ENCODE results near the gene SH2D3C. TPM values are rescaled to one million over a fixed set of nuclear protein-coding genes. Genes with fewer than 3 reads are reported as not detected.

The SH2D3C gene
- total RNA-seq, 2 experiments from 2014 or later = 27.2 to 27.3 TPM

DNA sequence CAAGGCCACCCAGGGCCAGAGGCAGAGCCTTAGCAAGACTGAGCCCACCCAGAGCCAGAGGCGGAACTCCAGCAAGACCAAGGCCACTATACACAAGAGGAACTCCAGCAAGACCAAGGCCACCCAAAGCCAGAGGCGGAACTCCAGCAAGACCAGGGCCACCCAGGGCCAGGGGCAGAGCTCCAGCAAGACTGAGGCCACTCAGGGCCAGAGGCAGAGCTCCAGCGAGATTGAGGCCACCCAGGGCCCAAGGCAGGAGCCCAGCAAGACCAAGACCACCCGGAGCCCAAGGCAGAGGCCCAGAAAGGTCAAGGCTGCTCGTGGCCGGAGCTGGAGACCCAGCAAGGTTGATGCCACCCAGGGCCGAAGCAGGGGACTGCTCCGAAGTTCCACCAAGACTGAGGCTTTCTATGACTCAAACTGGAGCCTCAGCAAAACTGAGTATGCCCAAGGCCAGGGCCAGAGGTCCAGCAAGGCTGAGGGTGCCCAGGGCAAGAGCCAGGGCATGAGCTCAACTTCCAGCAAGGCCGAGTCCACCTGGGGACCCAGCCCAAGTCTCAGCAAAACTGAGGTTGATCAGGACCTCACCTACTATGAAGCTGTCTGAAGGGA lies 47.6 kb downstream of the SH2D3C start:
- H3K36me3 Mint-ChIP-seq (ENCODE audit: low read depth) = no peaks in the 10 kb centered on the region

DNA sequence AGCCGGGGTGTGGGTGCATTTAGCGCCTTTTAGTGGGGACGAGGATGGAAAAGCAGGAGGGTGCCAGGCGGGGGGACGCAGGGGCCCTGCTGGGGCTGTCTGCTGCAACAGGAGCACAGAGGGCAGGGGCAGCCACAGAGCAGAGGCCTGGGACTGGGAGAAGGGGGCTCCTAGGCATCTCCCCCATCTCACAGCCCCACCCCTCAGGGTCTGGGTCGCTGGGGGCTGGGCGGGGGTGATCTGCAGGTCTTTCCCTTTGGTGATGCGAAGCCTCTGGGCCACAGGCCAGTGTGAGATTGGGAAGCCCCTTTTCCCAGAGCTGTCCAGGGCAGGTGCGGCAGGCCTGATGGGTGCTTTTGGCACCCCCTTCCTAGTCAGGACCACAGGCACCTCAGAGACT lies 48.2 kb downstream of the SH2D3C start:
- no peaks in the 10 kb centered on the region for H3K27me3 Mint-ChIP-seq (ENCODE audit: low read depth)
- CTCF ChIA-PET = interaction anchor here (0.6 kb wide), 2 partner anchors 143 to 155 kb away, joined by 3 to 4 read pairs; no protein-coding TSS in a partner anchor
- peaks cover 9% of the 10 kb centered on the region for H3K4me1 Mint-ChIP-seq (ENCODE audit: low read depth)
- H3K27ac Mint-ChIP-seq = no peak overlapping the region
- H3K4me3 Mint-ChIP-seq = no peak overlapping the region
- no peaks in the 10 kb centered on the region for H3K9me3 Mint-ChIP-seq
- H3K36me3 Mint-ChIP-seq (ENCODE audit: low read depth) = no peaks in the 10 kb centered on the region
- no peak for DNase-seq
- intact Hi-C loops (cut with micrococcal nuclease) = no loop called here

More for the DNA sequence above, 47.6 kb downstream of the SH2D3C start:
- intact Hi-C loops (cut with micrococcal nuclease) = no loop called here
- Mint-ChIP-seq H3K9me3 (no peaks in the 10 kb centered on the region), H3K4me3 (no peak overlapping the region), H3K27me3 (ENCODE audit: low read depth) (no peaks in the 10 kb centered on the region), H3K27ac (no peak overlapping the region), H3K4me1 (ENCODE audit: low read depth) (peaks cover 11% of the 10 kb centered on the region)
- CTCF ChIA-PET = interaction anchor here (0.6 to 1.6 kb wide), 4 partner anchors 139 to 190 kb away, joined by 3 to 4 read pairs (median 4); no protein-coding TSS in a partner anchor
- DNase-seq = no peak

DNA sequence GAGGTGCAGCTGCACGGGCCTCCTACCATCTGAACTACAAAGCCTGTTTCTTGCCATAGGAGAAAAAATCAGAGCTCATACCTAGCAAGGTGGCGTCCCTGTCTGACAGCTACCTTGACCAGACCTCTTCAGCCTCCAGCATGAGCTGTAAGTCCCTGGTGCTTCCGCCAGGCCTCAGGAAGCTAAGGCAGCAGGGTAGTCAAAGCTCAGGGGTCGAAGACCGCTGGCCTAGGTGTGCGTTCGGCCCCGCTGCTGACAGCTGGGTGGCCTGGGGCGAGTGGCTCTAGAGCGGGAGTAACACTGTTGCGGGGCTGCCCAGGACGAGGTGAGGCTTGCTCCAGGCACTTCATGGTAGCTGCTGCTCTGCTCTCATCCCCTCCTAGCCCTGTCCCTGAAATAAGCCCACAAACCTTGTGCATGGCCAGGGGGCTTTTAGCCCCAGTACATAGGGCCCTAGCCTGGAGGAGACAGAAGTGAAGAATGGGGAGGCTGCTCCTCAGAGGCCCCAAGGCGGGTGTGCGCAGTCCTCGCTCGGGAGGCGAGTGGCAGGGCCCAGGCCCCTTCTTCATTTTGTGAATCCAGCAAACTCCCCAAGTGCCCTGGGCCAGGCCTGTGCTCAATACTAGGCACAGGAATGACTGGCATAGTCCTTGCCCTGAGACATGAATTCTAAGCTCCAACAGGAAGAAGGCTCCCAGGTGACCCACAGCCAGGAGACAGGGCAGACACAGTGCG lies 48.8 kb downstream of the SH2D3C start:
- CTCF ChIA-PET = interaction anchor here (0.9 to 1.3 kb wide), 3 partner anchors 119 to 226 kb away, joined by 3 to 4 read pairs (median 3); no protein-coding TSS in a partner anchor
- Mint-ChIP-seq H3K36me3 (ENCODE audit: low read depth) (no peaks in the 10 kb centered on the region), H3K27ac (no peak overlapping the region)

DNA sequence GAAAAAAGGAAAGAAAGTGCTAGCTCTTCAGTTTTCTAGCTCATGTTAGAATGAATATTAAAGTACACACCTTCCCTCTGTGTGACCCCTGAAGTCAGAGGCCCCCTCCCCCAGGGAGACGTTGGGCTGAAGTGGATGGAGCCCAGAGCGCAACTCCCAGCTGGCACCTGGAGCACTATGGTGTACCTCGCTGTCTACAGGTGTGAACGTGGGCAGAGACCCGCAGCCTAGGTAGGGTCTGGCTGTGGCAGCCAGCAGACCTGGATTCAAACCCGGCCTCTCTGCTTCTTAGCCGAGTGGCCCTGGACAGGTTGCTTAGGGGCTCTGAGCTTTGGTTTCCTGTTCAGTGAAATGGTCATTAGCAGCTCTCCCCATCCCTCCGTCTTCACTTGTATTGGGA lies 49.7 kb downstream of the SH2D3C start:
- no peak overlapping the region for H3K4me3 Mint-ChIP-seq
- H3K27me3 Mint-ChIP-seq (ENCODE audit: low read depth) = no peaks in the 10 kb centered on the region
- intact Hi-C loops (cut with micrococcal nuclease) = no loop called here

More for the DNA sequence above, 48.8 kb downstream of the SH2D3C start:
- H3K4me3 Mint-ChIP-seq = no peak overlapping the region
- peaks cover 8% of the 10 kb centered on the region for H3K4me1 Mint-ChIP-seq (ENCODE audit: low read depth)
- no peak for DNase-seq
- intact Hi-C loops (cut with micrococcal nuclease) = no loop called here
- H3K9me3 Mint-ChIP-seq = no peaks in the 10 kb centered on the region
- no peaks in the 10 kb centered on the region for H3K27me3 Mint-ChIP-seq (ENCODE audit: low read depth)

DNA sequence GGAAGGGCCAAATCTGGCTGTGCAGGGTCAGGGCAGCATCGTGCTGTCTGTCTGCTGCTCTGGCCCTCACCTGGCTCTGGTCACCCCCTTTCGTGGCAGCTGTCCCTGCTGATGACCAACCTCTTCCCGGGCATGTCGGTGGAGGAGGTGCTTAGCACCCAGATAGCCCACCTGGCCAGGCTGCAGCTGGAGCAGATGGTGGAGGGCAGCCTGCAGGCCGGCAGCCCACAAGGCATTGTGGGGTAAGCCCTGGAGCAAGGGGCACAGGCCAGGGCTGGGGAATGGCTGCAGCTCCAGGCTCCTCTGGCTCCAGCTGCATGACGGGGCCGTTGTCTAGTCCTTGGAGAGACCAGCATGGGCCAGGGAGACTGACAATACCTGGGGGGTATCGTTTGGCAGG lies 51.6 kb downstream of the SH2D3C start:
- Mint-ChIP-seq H3K27me3 (ENCODE audit: low read depth) (no peaks in the 10 kb centered on the region), H3K27ac (no peak overlapping the region)

More for the DNA sequence above, 49.7 kb downstream of the SH2D3C start:
- Mint-ChIP-seq H3K4me1 (ENCODE audit: low read depth) (peaks cover 3% of the 10 kb centered on the region), H3K9me3 (no peaks in the 10 kb centered on the region), H3K36me3 (ENCODE audit: low read depth) (no peaks in the 10 kb centered on the region), H3K27ac (no peak overlapping the region)
- DNase-seq = no peak
- CTCF ChIA-PET = interaction anchor here (1.2 to 1.3 kb wide), 2 partner anchors 192 to 225 kb away, joined by 3 to 4 read pairs; no protein-coding TSS in a partner anchor

DNA sequence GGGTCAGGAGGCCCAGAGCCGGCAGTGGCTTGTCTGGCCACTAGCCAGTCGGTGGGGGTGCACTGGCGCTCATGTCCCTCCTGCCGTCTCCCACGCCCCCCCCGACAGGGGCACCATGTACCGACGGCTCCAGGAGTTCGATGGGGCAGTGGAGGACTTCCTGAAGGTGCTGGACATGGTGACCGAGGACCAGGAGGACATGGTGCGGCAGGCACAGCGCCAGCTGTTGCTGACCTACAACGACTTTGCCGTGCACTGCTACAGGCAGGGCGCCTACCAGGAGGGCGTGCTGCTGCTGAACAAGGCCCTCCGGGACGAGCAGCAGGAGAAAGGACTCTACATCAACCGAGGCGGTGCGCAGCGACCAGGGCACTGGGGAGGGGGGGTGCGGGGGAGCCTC lies 54.5 kb downstream of the SH2D3C start:
- no peaks in the 10 kb centered on the region for H3K27me3 Mint-ChIP-seq (ENCODE audit: low read depth)
- no peak overlapping the region for H3K27ac Mint-ChIP-seq
- intact Hi-C loops (cut with micrococcal nuclease) = no loop called here
- DNase-seq = no peak
- peaks cover 22% of the 10 kb centered on the region for H3K4me1 Mint-ChIP-seq (ENCODE audit: low read depth)
- H3K36me3 Mint-ChIP-seq (ENCODE audit: low read depth) = no peaks in the 10 kb centered on the region
- no peaks in the 10 kb centered on the region for H3K9me3 Mint-ChIP-seq
- CTCF ChIA-PET = interaction anchor here (0.7 kb wide), 1 partner anchor 11 kb away, joined by 4 read pairs; the partner anchor contains the start of gene TOR2A
- no peak overlapping the region for H3K4me3 Mint-ChIP-seq

More for the DNA sequence above, 51.6 kb downstream of the SH2D3C start:
- Mint-ChIP-seq H3K9me3 (no peaks in the 10 kb centered on the region), H3K4me3 (no peak overlapping the region), H3K4me1 (ENCODE audit: low read depth) (peaks cover under 1% of the 10 kb centered on the region), H3K36me3 (ENCODE audit: low read depth) (no peaks in the 10 kb centered on the region)
- CTCF ChIA-PET = no interaction called here
- DNase-seq = no peak
- intact Hi-C loops (cut with micrococcal nuclease) = no loop called here

DNA sequence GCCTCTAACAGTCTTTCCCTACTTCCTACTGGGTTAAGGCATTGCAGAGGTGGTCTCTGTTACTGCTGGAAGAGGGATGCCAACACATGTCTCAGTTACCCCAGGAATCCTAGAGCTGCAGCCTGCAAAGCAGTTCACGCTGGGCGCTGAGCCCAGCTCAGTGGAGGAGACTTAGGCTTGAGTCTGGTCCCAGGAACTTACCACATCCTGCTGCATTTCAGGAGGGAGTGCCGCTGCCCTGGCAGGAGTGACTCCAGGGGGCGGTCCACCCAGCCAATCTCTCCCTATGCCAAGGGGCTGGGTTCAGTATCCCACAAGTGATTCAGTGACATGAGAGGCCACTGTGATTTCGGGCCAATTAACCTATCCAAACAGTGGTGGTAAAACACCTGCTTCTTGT lies 55.0 kb downstream of the SH2D3C start:
- CTCF ChIA-PET = interaction anchor here (0.7 kb wide), 1 partner anchor 12 kb away, joined by 4 read pairs; the partner anchor contains the start of gene TOR2A
- intact Hi-C loops (cut with micrococcal nuclease) = no loop called here

DNA sequence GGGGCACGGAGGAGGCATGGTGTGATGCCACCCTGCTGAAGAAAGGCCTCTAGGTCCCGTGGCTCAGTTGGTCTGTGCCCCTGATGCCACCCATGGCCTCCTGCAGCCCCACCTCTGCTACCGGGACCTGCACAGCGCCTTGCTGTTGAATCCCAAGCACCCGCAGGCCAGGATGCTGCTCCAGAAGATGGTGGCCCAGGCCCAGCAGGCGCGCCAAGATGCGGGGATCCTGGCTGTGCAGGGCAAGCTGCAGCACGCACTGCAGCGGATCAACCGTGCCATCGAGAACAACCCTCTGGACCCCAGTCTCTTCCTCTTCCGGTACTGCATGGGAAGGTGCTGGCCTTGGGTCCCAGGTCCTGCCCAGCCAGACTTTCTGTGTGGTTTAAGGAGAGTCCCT lies 55.5 kb downstream of the SH2D3C start:
- DNase-seq = no peak
- CTCF ChIA-PET = no interaction called here
- intact Hi-C loops (cut with micrococcal nuclease) = no loop called here
- H3K27me3 Mint-ChIP-seq (ENCODE audit: low read depth) = no peaks in the 10 kb centered on the region
- no peak overlapping the region for H3K4me3 Mint-ChIP-seq
- H3K4me1 Mint-ChIP-seq (ENCODE audit: low read depth) = peaks cover 22% of the 10 kb centered on the region
- H3K27ac Mint-ChIP-seq = no peak overlapping the region
- H3K36me3 Mint-ChIP-seq (ENCODE audit: low read depth) = no peaks in the 10 kb centered on the region
- no peaks in the 10 kb centered on the region for H3K9me3 Mint-ChIP-seq

More for the DNA sequence above, 55.0 kb downstream of the SH2D3C start:
- no peak overlapping the region for H3K27ac Mint-ChIP-seq
- no peaks in the 10 kb centered on the region for H3K9me3 Mint-ChIP-seq
- H3K4me1 Mint-ChIP-seq (ENCODE audit: low read depth) = peaks cover 22% of the 10 kb centered on the region
- no peaks in the 10 kb centered on the region for H3K27me3 Mint-ChIP-seq (ENCODE audit: low read depth)
- no peak for DNase-seq
- no peak overlapping the region for H3K4me3 Mint-ChIP-seq
- H3K36me3 Mint-ChIP-seq (ENCODE audit: low read depth) = no peaks in the 10 kb centered on the region

DNA sequence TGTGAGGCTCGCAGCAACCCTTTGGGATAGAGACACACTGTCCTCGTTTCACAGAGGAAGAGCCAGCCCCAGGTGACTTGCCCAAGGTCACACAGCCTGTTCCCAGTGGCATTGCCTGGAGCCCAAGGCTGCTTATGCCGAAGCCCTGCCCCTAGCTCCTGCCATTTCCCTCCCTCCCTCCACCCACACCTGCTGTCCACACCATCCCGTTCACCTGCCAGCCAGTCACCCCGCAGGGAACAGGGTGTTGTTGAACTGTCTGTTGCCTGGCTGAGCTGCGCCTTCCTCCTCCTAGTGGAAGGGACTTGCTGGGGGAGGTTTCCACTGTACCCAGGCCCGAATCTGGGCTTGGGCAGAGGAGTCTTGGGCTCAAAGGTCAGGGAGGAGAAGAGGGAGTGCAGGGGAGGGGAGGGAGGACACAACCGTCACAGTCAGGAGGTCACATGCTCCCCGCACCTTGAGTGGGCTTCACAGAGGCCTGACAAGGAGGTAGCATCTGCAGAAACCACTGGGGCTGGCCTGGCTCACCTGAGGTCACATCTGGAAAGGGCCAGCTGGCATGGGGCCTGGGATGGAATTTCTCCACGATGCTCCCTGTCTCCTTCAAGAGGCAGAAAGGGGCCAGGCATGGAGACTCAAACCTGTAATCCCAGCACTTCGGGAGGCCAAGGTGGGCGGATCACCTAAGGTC lies 56.3 kb downstream of the SH2D3C start:
- H3K4me3 Mint-ChIP-seq = no peak overlapping the region
- DNase-seq = no peak
- no peaks in the 10 kb centered on the region for H3K9me3 Mint-ChIP-seq
- H3K27me3 Mint-ChIP-seq (ENCODE audit: low read depth) = no peaks in the 10 kb centered on the region
- intact Hi-C loops (cut with micrococcal nuclease) = no loop called here
- no peaks in the 10 kb centered on the region for H3K36me3 Mint-ChIP-seq (ENCODE audit: low read depth)
- CTCF ChIA-PET = interaction anchor here (0.8 to 1.0 kb wide), 2 partner anchors 137 to 154 kb away, joined by 3 read pairs; a partner anchor contains a TSS
- peaks cover 22% of the 10 kb centered on the region for H3K4me1 Mint-ChIP-seq (ENCODE audit: low read depth)
- H3K27ac Mint-ChIP-seq = no peak overlapping the region

DNA sequence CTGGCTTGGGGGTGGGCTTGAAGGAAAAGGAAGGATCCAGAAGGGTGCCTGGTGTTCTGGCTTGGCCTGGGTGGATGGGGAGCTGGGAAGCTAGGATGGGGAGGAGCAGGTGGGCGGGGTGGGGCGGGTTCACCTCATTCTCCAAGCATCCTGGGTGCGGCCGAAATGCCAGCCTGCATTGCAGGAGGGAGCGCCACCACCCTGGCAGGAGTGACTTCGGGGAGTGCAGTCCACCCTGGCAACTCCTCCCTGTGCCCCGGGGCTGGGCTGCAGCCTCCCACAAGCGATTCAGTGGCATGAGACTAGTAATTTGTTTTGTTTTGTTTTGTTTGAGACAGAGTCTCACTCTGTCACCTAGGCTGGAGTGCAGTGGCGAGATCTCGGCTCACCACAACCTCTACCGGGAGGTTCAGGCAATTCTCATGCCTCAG lies 57.1 kb downstream of the SH2D3C start:
- H3K36me3 Mint-ChIP-seq (ENCODE audit: low read depth) = no peaks in the 10 kb centered on the region
- H3K4me3 Mint-ChIP-seq = no peak overlapping the region
- H3K27me3 Mint-ChIP-seq (ENCODE audit: low read depth) = no peaks in the 10 kb centered on the region
- intact Hi-C loops (cut with micrococcal nuclease) = no loop called here
- no peak for DNase-seq
- CTCF ChIA-PET = interaction anchor here (0.8 to 1.0 kb wide), 2 partner anchors 136 to 153 kb away, joined by 3 read pairs; a partner anchor contains a TSS
- H3K9me3 Mint-ChIP-seq = no peaks in the 10 kb centered on the region
- peaks cover 22% of the 10 kb centered on the region for H3K4me1 Mint-ChIP-seq (ENCODE audit: low read depth)
- no peak overlapping the region for H3K27ac Mint-ChIP-seq

DNA sequence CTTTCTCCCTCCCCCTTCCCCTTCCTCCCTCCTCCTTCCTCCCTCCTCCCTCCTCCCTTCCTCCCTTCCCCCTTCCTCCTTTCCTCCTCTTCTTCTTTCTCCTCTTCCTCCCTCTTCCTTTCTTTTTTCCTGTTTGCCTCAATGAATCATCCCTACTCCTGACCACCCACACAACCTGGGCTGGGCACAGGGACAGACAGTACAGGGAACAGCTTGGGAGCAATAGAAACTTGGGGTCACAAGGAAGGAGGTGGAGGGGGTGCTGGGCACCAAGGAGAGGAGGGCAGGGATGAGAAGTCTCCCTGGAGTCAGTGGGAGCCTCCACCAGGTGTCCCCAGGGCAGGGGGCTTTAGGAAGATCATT lies 57.6 kb downstream of the SH2D3C start:
- Mint-ChIP-seq H3K27me3 (ENCODE audit: low read depth) (no peaks in the 10 kb centered on the region), H3K27ac (no peak overlapping the region)
- intact Hi-C loops (cut with micrococcal nuclease) = no loop called here

More for the DNA sequence above, 57.6 kb downstream of the SH2D3C start:
- H3K4me3 Mint-ChIP-seq = no peak overlapping the region
- CTCF ChIA-PET = interaction anchor here (1.2 kb wide), 1 partner anchor 14 kb away, joined by 4 read pairs; the partner anchor contains the start of gene TOR2A
- peaks cover 28% of the 10 kb centered on the region for H3K4me1 Mint-ChIP-seq (ENCODE audit: low read depth)
- H3K9me3 Mint-ChIP-seq = no peaks in the 10 kb centered on the region
- H3K36me3 Mint-ChIP-seq (ENCODE audit: low read depth) = no peaks in the 10 kb centered on the region
- no peak for DNase-seq
